ENCODE results near the gene HSP90B1. TPM values are rescaled to one million over a fixed set of nuclear protein-coding genes. Genes with fewer than 3 reads are reported as not detected.
A peak's percentile ranks its signal among the peaks of the same experiment; 100 is the strongest.

HSP90B1 gene
- total RNA-seq, 1 donor from 2014 or later, result 1,238 TPM

GRCh38 chr12:103930787-103931735 lies 851 bp downstream of the HSP90B1 start:
- Mint-ChIP-seq H3K36me3 (ENCODE audit: low read depth, unreplicated experiment) (peaks cover 12% of the 10 kb centered on the region), H3K27me3 (ENCODE audit: low read depth, unreplicated experiment) (no peaks in the 10 kb centered on the region), H3K4me1 (ENCODE audit: low read depth, unreplicated experiment) (peaks cover 7% of the 10 kb centered on the region), H3K4me3 (ENCODE audit: unreplicated experiment) (peak overlapping the region; percentile 92), H3K27ac (ENCODE audit: unreplicated experiment) (peak overlapping the region; percentile 68), H3K9me3 (ENCODE audit: unreplicated experiment) (no peaks in the 10 kb centered on the region)
- H3K79me2 ChIP-seq (ENCODE audit: insufficient read depth, low read length), result peaks cover 58% of the 10 kb centered on the region
- H3K9me3 ChIP-seq (ENCODE audit: insufficient read depth, low read depth, low read length), result no peaks in the 10 kb centered on the region
- TF ChIP-seq CTCF (IDR thresholded peaks at IDR 0.05; ENCODE audit: insufficient read depth, low read depth, low read length) (no peak), EZH2 (IDR thresholded peaks at IDR 0.05; ENCODE audit: insufficient read depth, low read length) (no peak)
- peaks cover 20% of the 10 kb centered on the region for H3K4me1 ChIP-seq (ENCODE audit: insufficient read depth, low read length)
- H3K4me2 ChIP-seq (ENCODE audit: low read length), result peak overlapping the region; percentile 98
- peak overlapping the region; percentile 97 for H3K9ac ChIP-seq (ENCODE audit: low read length)
- DNase-seq (ENCODE audit: low read depth), result no peak
- H3K27me3 ChIP-seq (ENCODE audit: insufficient read depth, low read length), result no peaks in the 10 kb centered on the region
- H3K4me3 ChIP-seq (ENCODE audit: insufficient read depth, low read depth, low read length), result peak overlapping the region; percentile 99
- H2AFZ ChIP-seq (ENCODE audit: low read depth, low read length), result no peak overlapping the region
- peaks cover 52% of the 10 kb centered on the region for H4K20me1 ChIP-seq (ENCODE audit: insufficient read depth, low read length)
- FAIRE-seq, result no peak
- H3K27ac ChIP-seq (ENCODE audit: low read depth, low read length), result peak overlapping the region; percentile 91
- H3K36me3 ChIP-seq (ENCODE audit: insufficient read depth, low read length), result peaks cover 32% of the 10 kb centered on the region

GRCh38 chr12:103933237-103933636 lies 3.0 kb downstream of the HSP90B1 start:
- H3K27ac Mint-ChIP-seq (ENCODE audit: unreplicated experiment), result peak overlapping the region; percentile 48
- H3K9me3 Mint-ChIP-seq (ENCODE audit: unreplicated experiment), result no peaks in the 10 kb centered on the region
- H2AFZ ChIP-seq (ENCODE audit: low read depth, low read length), result no peak overlapping the region
- peaks cover 20% of the 10 kb centered on the region for H3K4me1 ChIP-seq (ENCODE audit: insufficient read depth, low read length)
- H3K27me3 ChIP-seq (ENCODE audit: insufficient read depth, low read length), result no peaks in the 10 kb centered on the region
- peaks cover 6% of the 10 kb centered on the region for H3K4me1 Mint-ChIP-seq (ENCODE audit: low read depth, unreplicated experiment)
- DNase-seq (ENCODE audit: low read depth) (no peak), FAIRE-seq (no peak)
- peaks cover 14% of the 10 kb centered on the region for H3K36me3 Mint-ChIP-seq (ENCODE audit: low read depth, unreplicated experiment)
- peaks cover 52% of the 10 kb centered on the region for H3K36me3 ChIP-seq (ENCODE audit: insufficient read depth, low read length)
- H3K27me3 Mint-ChIP-seq (ENCODE audit: low read depth, unreplicated experiment), result no peaks in the 10 kb centered on the region
- H3K4me3 Mint-ChIP-seq (ENCODE audit: unreplicated experiment), result peak overlapping the region; percentile 92
- peak overlapping the region; percentile 98 for H3K4me2 ChIP-seq (ENCODE audit: low read length)
- TF ChIP-seq EZH2 (IDR thresholded peaks at IDR 0.05; ENCODE audit: insufficient read depth, low read length) (no peak), CTCF (IDR thresholded peaks at IDR 0.05; ENCODE audit: insufficient read depth, low read depth, low read length) (no peak)
- no peaks in the 10 kb centered on the region for H3K9me3 ChIP-seq (ENCODE audit: insufficient read depth, low read depth, low read length)
- H4K20me1 ChIP-seq (ENCODE audit: insufficient read depth, low read length), result peaks cover 72% of the 10 kb centered on the region
- peaks cover 76% of the 10 kb centered on the region for H3K79me2 ChIP-seq (ENCODE audit: insufficient read depth, low read length)
- no peak overlapping the region for H3K27ac ChIP-seq (ENCODE audit: low read depth, low read length)
- H3K4me3 ChIP-seq (ENCODE audit: insufficient read depth, low read depth, low read length), result peak overlapping the region; percentile 99
- peak overlapping the region; percentile 97 for H3K9ac ChIP-seq (ENCODE audit: low read length)

GRCh38 chr12:103936679-103937078 lies 6.5 kb downstream of the HSP90B1 start:
- Mint-ChIP-seq H3K27ac (ENCODE audit: unreplicated experiment) (no peak overlapping the region), H3K27me3 (ENCODE audit: low read depth, unreplicated experiment) (no peaks in the 10 kb centered on the region), H3K36me3 (ENCODE audit: low read depth, unreplicated experiment) (peaks cover 26% of the 10 kb centered on the region), H3K4me3 (ENCODE audit: unreplicated experiment) (no peak overlapping the region), H3K4me1 (ENCODE audit: low read depth, unreplicated experiment) (peaks cover 5% of the 10 kb centered on the region), H3K9me3 (ENCODE audit: unreplicated experiment) (no peaks in the 10 kb centered on the region)
- H3K79me2 ChIP-seq (ENCODE audit: insufficient read depth, low read length), result peaks cover 88% of the 10 kb centered on the region
- no peaks in the 10 kb centered on the region for H3K27me3 ChIP-seq (ENCODE audit: insufficient read depth, low read length)
- TF ChIP-seq CTCF (IDR thresholded peaks at IDR 0.05; ENCODE audit: insufficient read depth, low read depth, low read length) (no peak), EZH2 (IDR thresholded peaks at IDR 0.05; ENCODE audit: insufficient read depth, low read length) (no peak)
- no peak overlapping the region for H3K27ac ChIP-seq (ENCODE audit: low read depth, low read length)
- H2AFZ ChIP-seq (ENCODE audit: low read depth, low read length), result no peak overlapping the region
- no peaks in the 10 kb centered on the region for H3K9me3 ChIP-seq (ENCODE audit: insufficient read depth, low read depth, low read length)
- H3K9ac ChIP-seq (ENCODE audit: low read length), result no peak overlapping the region
- H3K4me2 ChIP-seq (ENCODE audit: low read length), result no peak overlapping the region
- no peak overlapping the region for H3K4me3 ChIP-seq (ENCODE audit: insufficient read depth, low read depth, low read length)
- H4K20me1 ChIP-seq (ENCODE audit: insufficient read depth, low read length), result peaks cover 91% of the 10 kb centered on the region
- no peak for FAIRE-seq
- DNase-seq (ENCODE audit: low read depth), result no peak
- peaks cover 14% of the 10 kb centered on the region for H3K4me1 ChIP-seq (ENCODE audit: insufficient read depth, low read length)
- H3K36me3 ChIP-seq (ENCODE audit: insufficient read depth, low read length), result peaks cover 86% of the 10 kb centered on the region
